ENCODE data around the gene DPEP1. TPM values are rescaled to one million over a fixed set of nuclear protein-coding genes. Genes with fewer than 3 reads are reported as not detected.

The DPEP1 gene
- 1 to 10 TPM in 1 of 2 donors, under 1 TPM in 1; 0.42 to 2.7 TPM for total RNA-seq

DNA sequence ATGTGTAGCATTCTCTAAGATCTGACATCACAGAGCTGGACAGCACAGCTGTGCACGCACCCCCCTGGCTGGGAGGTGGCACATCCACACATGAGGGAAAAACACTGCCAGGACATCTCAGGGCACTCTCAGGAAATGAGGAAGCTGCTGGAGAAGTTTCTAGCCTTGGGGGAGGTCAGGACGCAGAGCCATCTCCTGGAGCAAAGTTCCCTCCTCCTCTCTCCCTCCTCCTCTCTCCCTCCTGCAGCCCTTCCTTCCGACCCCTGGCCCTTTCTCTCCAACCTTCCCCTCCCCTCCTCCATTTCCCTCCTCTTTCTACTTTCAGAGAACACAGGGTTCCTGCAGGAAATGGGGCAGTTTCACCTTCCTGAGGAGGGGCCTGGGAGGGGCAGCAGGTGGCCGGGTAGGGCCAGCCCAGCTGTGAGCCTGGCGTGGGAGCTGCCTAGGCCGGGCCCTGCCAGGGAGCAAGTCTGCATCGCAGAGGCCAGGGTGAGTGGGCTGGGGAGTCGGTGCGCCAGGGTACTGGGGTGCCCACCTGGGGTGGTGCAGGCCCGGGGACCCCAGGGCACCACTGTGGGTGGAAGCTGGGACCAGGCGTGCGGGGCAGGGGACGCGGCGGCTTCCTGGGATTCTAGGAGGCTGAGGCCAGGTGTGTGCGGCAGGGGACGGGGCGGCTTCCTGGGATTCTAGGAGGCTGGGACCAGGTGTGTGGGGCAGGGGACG is at the start of gene DPEP1:
Gene DPEP1, plus strand, starts transcription at position 412 of the 723 bp plus-strand sequence. CDS start 16,769 bp downstream, outside the sequence.
- DNase-seq, result no peak
- Histone ChIP-seq H3K36me3 (no peaks in the 10 kb centered on the region), H3K27ac (no peak within 1 kb of the TSS), H3K4me3 (no peak within 1 kb of the TSS), H3K27me3 (peaks cover 19% of the 10 kb centered on the region), H3K9ac (ENCODE audit: low read depth in 2 of 2, low read length in 2 of 2) (no peak within 1 kb of the TSS), H3K9me3 (no peaks in the 10 kb centered on the region), H3K4me1 (peaks cover 4% of the 10 kb centered on the region)
- TF ChIP-seq, protein P1, sequence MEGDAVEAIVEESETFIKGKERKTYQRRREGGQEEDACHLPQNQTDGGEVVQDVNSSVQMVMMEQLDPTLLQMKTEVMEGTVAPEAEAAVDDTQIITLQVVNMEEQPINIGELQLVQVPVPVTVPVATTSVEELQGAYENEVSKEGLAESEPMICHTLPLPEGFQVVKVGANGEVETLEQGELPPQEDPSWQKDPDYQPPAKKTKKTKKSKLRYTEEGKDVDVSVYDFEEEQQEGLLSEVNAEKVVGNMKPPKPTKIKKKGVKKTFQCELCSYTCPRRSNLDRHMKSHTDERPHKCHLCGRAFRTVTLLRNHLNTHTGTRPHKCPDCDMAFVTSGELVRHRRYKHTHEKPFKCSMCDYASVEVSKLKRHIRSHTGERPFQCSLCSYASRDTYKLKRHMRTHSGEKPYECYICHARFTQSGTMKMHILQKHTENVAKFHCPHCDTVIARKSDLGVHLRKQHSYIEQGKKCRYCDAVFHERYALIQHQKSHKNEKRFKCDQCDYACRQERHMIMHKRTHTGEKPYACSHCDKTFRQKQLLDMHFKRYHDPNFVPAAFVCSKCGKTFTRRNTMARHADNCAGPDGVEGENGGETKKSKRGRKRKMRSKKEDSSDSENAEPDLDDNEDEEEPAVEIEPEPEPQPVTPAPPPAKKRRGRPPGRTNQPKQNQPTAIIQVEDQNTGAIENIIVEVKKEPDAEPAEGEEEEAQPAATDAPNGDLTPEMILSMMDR (IDR thresholded peaks at IDR 0.05), result no peak
- intact Hi-C loops (cut with DNase I), result no loop called here

DNA sequence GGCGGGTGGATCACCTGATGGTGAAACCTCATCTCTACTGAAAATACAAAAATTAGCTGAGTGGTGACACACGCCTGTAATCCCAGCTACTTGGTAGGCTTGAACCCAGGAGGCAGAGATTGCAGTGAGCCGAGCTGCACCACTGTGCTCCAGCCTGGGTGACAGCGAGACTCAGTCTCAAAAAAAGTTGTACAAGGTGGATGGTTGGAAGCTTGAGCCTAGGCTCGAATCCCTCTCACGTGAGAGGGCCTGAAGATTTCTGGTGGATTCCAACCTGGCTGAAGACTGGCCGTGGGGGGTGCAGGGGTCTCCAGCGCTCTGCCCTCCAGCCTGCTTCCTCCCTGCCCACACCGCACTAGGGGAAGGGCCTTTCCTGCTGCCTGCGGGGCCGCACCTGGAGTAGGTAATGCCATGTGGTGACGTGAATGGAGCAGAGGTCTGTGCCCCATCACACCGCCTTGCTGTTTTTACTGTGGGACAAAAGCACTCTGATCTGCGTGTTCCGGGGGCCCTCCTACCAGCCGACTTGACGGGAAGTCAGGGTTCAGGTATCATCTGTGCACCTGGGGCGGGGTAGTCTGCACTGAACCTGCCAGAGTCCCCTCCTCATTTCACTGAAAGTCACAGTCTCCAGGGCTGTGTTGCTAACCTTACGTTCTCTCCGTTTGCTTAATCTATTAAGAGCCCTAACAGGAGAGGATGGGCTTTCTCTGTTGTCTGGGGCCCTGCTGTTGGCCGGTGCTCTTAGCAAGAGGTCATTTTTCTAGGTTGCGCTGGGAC is 48.8 kb upstream of the DPEP1 start:
- no peak overlapping the region for H3K4me3 ChIP-seq
- TF ChIP-seq, protein P1 (IDR thresholded peaks at IDR 0.05), result no peak
- peak; percentile 45 for DNase-seq
- H3K4me1 ChIP-seq, result peaks cover 18% of the 10 kb centered on the region
- no peak overlapping the region for H3K27ac ChIP-seq
- H3K9me3 ChIP-seq, result no peaks in the 10 kb centered on the region
- H3K9ac ChIP-seq (ENCODE audit: low read depth in 2 of 2, low read length in 2 of 2), result peak overlapping the region; percentile 56 to 57
- H3K27me3 ChIP-seq, result no peaks in the 10 kb centered on the region
- H3K36me3 ChIP-seq, result peaks cover 18% of the 10 kb centered on the region
- intact Hi-C loops (cut with DNase I), result no loop called here

DNA sequence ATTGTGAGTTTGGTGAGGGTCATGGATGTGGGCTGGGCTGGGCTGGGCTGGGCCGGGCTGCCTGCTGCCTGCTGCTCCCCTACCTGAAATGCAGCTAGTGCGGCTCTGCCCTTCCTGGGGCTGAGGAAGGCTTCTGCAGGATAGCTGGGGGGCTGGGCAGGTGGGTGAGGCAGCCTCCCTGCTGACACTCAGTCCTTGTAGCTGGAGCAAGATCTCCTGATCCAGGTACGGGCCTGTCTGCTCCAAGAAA is 48.3 kb upstream of the DPEP1 start:
- Histone ChIP-seq H3K36me3 (peaks cover 18% of the 10 kb centered on the region), H3K27ac (no peak overlapping the region), H3K4me3 (no peak overlapping the region), H3K9me3 (no peaks in the 10 kb centered on the region), H3K9ac (ENCODE audit: low read depth in 2 of 2, low read length in 2 of 2) (peak overlapping the region; percentile 56 to 66), H3K27me3 (no peaks in the 10 kb centered on the region), H3K4me1 (peaks cover 18% of the 10 kb centered on the region)
- DNase-seq, result peak; percentile 59
- intact Hi-C loops (cut with DNase I), result no loop called here
- TF ChIP-seq, protein P1 (IDR thresholded peaks at IDR 0.05), result no peak

DNA sequence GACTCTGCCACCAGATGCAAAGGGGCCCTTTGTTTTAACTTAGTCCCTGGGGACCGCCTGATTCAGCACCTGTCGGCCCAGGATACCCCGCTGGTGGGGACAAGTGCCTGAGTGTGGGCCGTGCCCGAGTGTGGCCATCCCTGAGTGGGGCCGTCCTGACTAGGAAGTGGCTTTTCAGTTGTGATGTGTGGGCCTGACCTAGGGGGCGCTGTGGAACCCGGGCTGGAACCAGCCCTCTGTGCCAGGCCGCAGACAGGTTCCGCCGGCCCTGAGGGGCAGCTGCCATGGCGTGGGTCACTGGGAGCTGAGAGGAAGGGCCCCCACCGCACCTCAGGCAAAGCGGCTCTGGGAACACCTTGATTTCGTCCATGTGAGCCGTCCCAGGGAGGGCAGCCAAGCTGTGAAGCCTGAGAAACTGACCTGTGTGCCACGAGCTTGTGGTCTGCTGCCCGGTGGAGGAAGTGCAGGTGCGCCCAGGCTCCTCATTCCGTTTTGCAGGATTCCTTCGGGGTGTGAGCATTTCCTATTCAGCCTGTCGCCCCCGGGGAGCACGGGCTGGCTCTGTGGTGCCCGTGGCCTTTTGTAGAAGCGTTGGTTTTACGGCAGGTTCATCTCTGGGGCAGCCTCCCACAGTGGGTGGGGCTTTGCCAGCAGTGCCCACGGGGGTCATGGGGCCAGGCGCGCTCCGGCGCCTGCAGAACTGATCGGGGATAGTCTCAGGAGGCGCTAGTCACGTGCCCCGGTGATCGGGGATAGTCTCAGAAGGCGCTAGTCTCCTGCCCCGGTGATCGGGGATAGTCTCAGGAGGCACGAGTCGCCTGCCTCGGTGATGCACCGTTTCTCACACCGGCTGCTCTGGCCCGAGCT is 47.7 kb upstream of the DPEP1 start:
- Histone ChIP-seq H3K36me3 (peaks cover 18% of the 10 kb centered on the region), H3K4me3 (no peak overlapping the region), H3K9me3 (no peaks in the 10 kb centered on the region), H3K4me1 (peaks cover 18% of the 10 kb centered on the region), H3K27me3 (no peaks in the 10 kb centered on the region), H3K27ac (no peak overlapping the region), H3K9ac (ENCODE audit: low read depth in 2 of 2, low read length in 2 of 2) (peak overlapping the region; percentile 56 to 66)
- TF ChIP-seq, protein P1 (IDR thresholded peaks at IDR 0.05), result peak; percentile 37
- intact Hi-C loops (cut with DNase I), result no loop called here
- peak; percentile 78 for DNase-seq
